Progenitor cell of endocrine pancreas (in vitro differentiated cells): Measurements from ENCODE around the gene MACROD2. TPM values are rescaled to one million over a fixed set of nuclear protein-coding genes. Genes with fewer than 3 reads are reported as not detected.

Experiments used
- DNase-seq: peaks from one replicate; pipeline ENCODE4 v3.0.0; 2021; ENCODE audit warnings: low spot score; ENCODE audit not compliant: unreplicated experiment
- H3K27ac Mint-ChIP-seq: 2 replicates; pipeline ENCODE4 v1.8.0; 2021; ENCODE audit warnings: mild to moderate bottlenecking, moderate library complexity, mixed read lengths
- H3K27me3 Mint-ChIP-seq: 2 replicates; pipeline ENCODE4 v1.8.0; 2021; ENCODE audit warnings: mixed read lengths
- H3K36me3 Mint-ChIP-seq: 2 replicates; pipeline ENCODE4 v1.8.0; 2022; ENCODE audit warnings: mixed read lengths; ENCODE audit not compliant: insufficient read depth
- H3K4me1 Mint-ChIP-seq: 2 replicates; pipeline ENCODE4 v1.8.0; 2021; ENCODE audit warnings: low read depth, mixed read lengths
- H3K4me3 Mint-ChIP-seq: 2 replicates; pipeline ENCODE4 v1.8.0; 2021; ENCODE audit warnings: low read depth, mild to moderate bottlenecking, moderate library complexity, mixed read lengths
- H3K9me3 Mint-ChIP-seq: 2 replicates; pipeline ENCODE4 v1.8.0; 2021; ENCODE audit warnings: low read depth, mixed read lengths
- CTCF ChIP-seq: fragments of 200-600 bp; sonication (generic); IDR thresholded peaks from one replicate; pipeline ENCODE4 v1.5.0; 2021; ENCODE audit warnings: antibody characterized with exemption, mild to moderate bottlenecking; ENCODE audit not compliant: unreplicated experiment
- total RNA-seq: library from RNA; stranded (reverse); gene quantifications from 2 replicates; pipeline ENCODE4 v1.2.1, GENCODE V29; 2021

Gene MACROD2
- total RNA-seq, 1 donor from 2014 or later = 7.6 TPM

- no peak for DNase-seq
- TF ChIP-seq CTCF = no peak
- Mint-ChIP-seq H3K4me1 (no peaks in the 10 kb centered on the region), H3K9me3 (no peaks in the 10 kb centered on the region), H3K27ac (no peak overlapping the region), H3K27me3 (no peaks in the 10 kb centered on the region), H3K36me3 (no peaks in the 10 kb centered on the region), H3K4me3 (no peak overlapping the region)
Measured at GRCh38 chr20:15756754-15757115, 1761.4 kb downstream of the MACROD2 start.

GRCh38 chr20:15759594-15759993, 1764.3 kb downstream of the MACROD2 start:
- Mint-ChIP-seq H3K4me3 (no peak overlapping the region), H3K4me1 (no peaks in the 10 kb centered on the region), H3K27ac (no peak overlapping the region), H3K27me3 (no peaks in the 10 kb centered on the region), H3K36me3 (no peaks in the 10 kb centered on the region), H3K9me3 (no peaks in the 10 kb centered on the region)
- TF ChIP-seq CTCF = no peak
- DNase-seq = no peak

- H3K27me3 Mint-ChIP-seq = no peaks in the 10 kb centered on the region
- DNase-seq = no peak
- no peaks in the 10 kb centered on the region for H3K36me3 Mint-ChIP-seq
- no peak overlapping the region for H3K4me3 Mint-ChIP-seq
- no peak overlapping the region for H3K27ac Mint-ChIP-seq
- no peaks in the 10 kb centered on the region for H3K9me3 Mint-ChIP-seq
- no peaks in the 10 kb centered on the region for H3K4me1 Mint-ChIP-seq
- TF ChIP-seq CTCF = no peak
Measured at GRCh38 chr20:15760001-15760621, 1764.8 kb downstream of the MACROD2 start.

GRCh38 chr20:15763366-15763765, 1768.0 kb downstream of the MACROD2 start:
- H3K4me1 Mint-ChIP-seq = peaks cover 1% of the 10 kb centered on the region
- TF ChIP-seq CTCF = no peak

GRCh38 chr20:15767586-15767985, 1772.3 kb downstream of the MACROD2 start:
- Mint-ChIP-seq H3K36me3 (no peaks in the 10 kb centered on the region), H3K27ac (no peak overlapping the region), H3K27me3 (no peaks in the 10 kb centered on the region), H3K4me1 (peaks cover 5% of the 10 kb centered on the region), H3K4me3 (no peak overlapping the region), H3K9me3 (peaks cover 3% of the 10 kb centered on the region)
- TF ChIP-seq CTCF = no peak
- no peak for DNase-seq

More at GRCh38 chr20:15763366-15763765, 1768.0 kb downstream of the MACROD2 start:
- Mint-ChIP-seq H3K27ac (no peak overlapping the region), H3K27me3 (no peaks in the 10 kb centered on the region), H3K9me3 (no peaks in the 10 kb centered on the region), H3K4me3 (no peak overlapping the region), H3K36me3 (no peaks in the 10 kb centered on the region)
- DNase-seq = no peak
